Neural cell (in vitro differentiated cells): ENCODE measurements around the gene EFCAB12. TPM values are rescaled to one million over a fixed set of nuclear protein-coding genes. Genes with fewer than 3 reads are reported as not detected.

ENCODE experiments used
- H2AFZ ChIP-seq: fragments of 200-600, 300-800 bp; sonication (generic), shearing (Covaris generic); 2 replicates; pipeline ENCODE4 v1.6.0; 2014; ENCODE audit warnings: low read depth, mild to moderate bottlenecking, antibody characterized with exemption, low read length, moderate library complexity
- H3F3A ChIP-seq: fragments of 200-600 bp; shearing (Covaris generic); 2 replicates; pipeline ENCODE4 v1.6.1; 2016; ENCODE audit warnings: mild to moderate bottlenecking, moderate library complexity, mixed read lengths, antibody characterized with exemption, low read length; ENCODE audit not compliant: insufficient read depth, poor library complexity, severe bottlenecking
- H3K27ac ChIP-seq: fragments of 200-600, 300-800 bp; sonication (generic), shearing (Covaris generic); 2 replicates; pipeline ENCODE4 v1.5.1; 2014; ENCODE audit warnings: mild to moderate bottlenecking, low read length, moderate library complexity
- H3K27me3 ChIP-seq: fragments of 300-800, 200-600 bp; sonication (generic), shearing (Covaris generic); 2 replicates; pipeline ENCODE4 v1.6.0; 2014; ENCODE audit warnings: mild to moderate bottlenecking, low read depth, low read length, moderate library complexity; ENCODE audit not compliant: insufficient read depth
- H3K36me3 ChIP-seq: fragments of 300-800, 200-600 bp; sonication (generic), shearing (Covaris generic); 2 replicates; pipeline ENCODE4 v1.5.1; 2014; ENCODE audit warnings: mild to moderate bottlenecking, antibody characterized with exemption, low read length, moderate library complexity; ENCODE audit not compliant: insufficient read depth
- H3K4me2 ChIP-seq: fragments of 300-800, 200-600 bp; sonication (generic), shearing (Covaris generic); 2 replicates; pipeline ENCODE4 v1.6.0; 2014; ENCODE audit warnings: mild to moderate bottlenecking, low read length
- H3K4me3 ChIP-seq: fragments of 300-800, 200-600 bp; sonication (generic), shearing (Covaris generic); 2 replicates; pipeline ENCODE4 v1.5.1; 2014; ENCODE audit warnings: mild to moderate bottlenecking, low read length, moderate library complexity
- H3K79me2 ChIP-seq: fragments of 200-600 bp; shearing (Covaris generic); replicated peaks from 2 replicates; pipeline ENCODE4 v1.6.0; 2014; ENCODE audit warnings: mild to moderate bottlenecking, low read length, moderate library complexity; ENCODE audit not compliant: insufficient read depth
- H3K9ac ChIP-seq: fragments of 300-800, 200-600 bp; sonication (generic), shearing (Covaris generic); 2 replicates; pipeline ENCODE4 v1.6.1; 2016; ENCODE audit warnings: mild to moderate bottlenecking, low read length, mixed read lengths
- H3K9me2 ChIP-seq: fragments of 200-600 bp; shearing (Covaris generic); 2 replicates; pipeline ENCODE4 v1.6.1; 2016; ENCODE audit warnings: mild to moderate bottlenecking, low read length, mixed read lengths; ENCODE audit not compliant: insufficient read depth
- H3K9me3 ChIP-seq: fragments of 200-600, 300-800 bp; sonication (generic), shearing (Covaris generic); 2 replicates; pipeline ENCODE4 v1.6.1; 2016; ENCODE audit warnings: mild to moderate bottlenecking, mixed run types, low read length, moderate library complexity, mixed read lengths
- H4K20me1 ChIP-seq: fragments of 200-600 bp; shearing (Covaris generic); 2 replicates; pipeline ENCODE4 v1.6.1; 2016; ENCODE audit warnings: mild to moderate bottlenecking, mixed run types; ENCODE audit not compliant: insufficient read depth
- EP300 ChIP-seq: fragments of 450-650 bp; conservative IDR thresholded peaks from 2 replicates; pipeline ENCODE4 v1.6.1; 2014; ENCODE audit warnings: antibody characterized with exemption, mild to moderate bottlenecking, moderate library complexity; ENCODE audit not compliant: poor library complexity, severe bottlenecking
- EZH2 ChIP-seq: fragments of 200-600, 300-800 bp; shearing (Covaris generic), sonication (generic); IDR thresholded peaks from 2 replicates; pipeline ENCODE4 v1.6.1; 2014; ENCODE audit warnings: antibody characterized with exemption, low read length, borderline replicate concordance, mild to moderate bottlenecking; ENCODE audit not compliant: insufficient read depth, poor library complexity, severe bottlenecking
- MXI1 ChIP-seq: fragments of 450-650 bp; conservative IDR thresholded peaks from 2 replicates; pipeline ENCODE4 v1.6.1; 2014; ENCODE audit warnings: antibody characterized with exemption, mild to moderate bottlenecking; ENCODE audit not compliant: poor library complexity, severe bottlenecking
- POLR2AphosphoS5 ChIP-seq: IDR thresholded peaks from 2 replicates; pipeline ENCODE4 v1.6.1; 2012
- RAD21 ChIP-seq: fragments of 450-650 bp; conservative IDR thresholded peaks from 2 replicates; pipeline ENCODE4 v1.6.1; 2014; ENCODE audit warnings: antibody characterized with exemption, mild to moderate bottlenecking, moderate library complexity
- SMC3 ChIP-seq: fragments of 450-650 bp; conservative IDR thresholded peaks from 2 replicates; pipeline ENCODE4 v1.6.1; 2014; ENCODE audit warnings: antibody characterized with exemption, mild to moderate bottlenecking, moderate library complexity; ENCODE audit not compliant: poor library complexity
- TAF1 ChIP-seq: IDR thresholded peaks from 2 replicates; pipeline ENCODE4 v1.6.1; 2012; ENCODE audit warnings: low read depth
- polyA plus RNA-seq: library from polyadenylated mRNA; depleted of rRNA; stranded (reverse); fragments of >200 nt; gene quantifications from 2 replicates; pipeline ENCODE4 v1.2.3, GENCODE V29; 2014
- TF ChIP-seq, protein P1 (sequence below): fragments of 450-650 bp; IDR thresholded peaks from 2 replicates; pipeline ENCODE4 v1.5.1; 2014; ENCODE audit warnings: antibody characterized with exemption, mild to moderate bottlenecking, moderate library complexity; ENCODE audit not compliant: poor library complexity, severe bottlenecking
- TF ChIP-seq, protein P2 (sequence below): IDR thresholded peaks from 2 replicates; pipeline ENCODE4 v1.6.1; 2012; ENCODE audit warnings: borderline replicate concordance

Gene EFCAB12
- polyA plus RNA-seq, 1 donor from 2014 or later: 0.32 TPM

DNA sequence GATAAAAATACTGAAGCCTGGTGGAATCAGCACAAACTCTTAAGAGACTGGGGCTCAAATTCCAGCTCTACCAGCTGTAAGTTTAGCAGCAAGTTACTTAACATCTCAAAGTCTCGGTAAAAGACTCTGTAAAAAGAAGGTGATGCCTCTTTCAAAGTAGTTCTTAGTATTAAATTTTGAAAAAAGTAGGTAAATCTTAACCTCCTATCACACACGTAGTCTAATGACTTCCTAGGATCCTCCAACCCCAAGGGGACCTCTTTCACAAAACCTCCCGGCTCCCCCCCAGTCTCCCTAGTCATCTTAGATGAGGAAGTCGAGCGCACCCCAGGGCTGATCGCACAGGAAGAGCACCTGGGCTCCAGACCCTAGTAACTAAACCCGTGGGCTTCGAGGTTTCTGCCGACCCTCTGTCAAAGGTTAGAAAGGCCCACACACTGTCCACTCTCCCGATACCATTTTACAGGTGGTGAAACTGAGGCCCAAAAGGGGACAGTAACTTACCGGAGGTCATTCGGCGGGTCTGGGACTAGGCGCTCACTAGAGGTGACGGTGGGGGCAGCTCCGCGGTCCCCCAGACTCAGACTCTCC is 10.9 kb upstream of the EFCAB12 start:
- Histone ChIP-seq H3F3A (no peaks in the 10 kb centered on the region), H4K20me1 (no peaks in the 10 kb centered on the region), H3K27me3 (no peaks in the 10 kb centered on the region), H3K9ac (peak overlapping the region; percentile 77), H2AFZ (peak overlapping the region; percentile 89), H3K9me3 (no peaks in the 10 kb centered on the region), H3K79me2 (peaks cover 24% of the 10 kb centered on the region), H3K36me3 (peaks cover 4% of the 10 kb centered on the region), H3K4me2 (peak overlapping the region; percentile 74), H3K27ac (peak overlapping the region; percentile 62), H3K9me2 (no peaks in the 10 kb centered on the region), H3K4me3 (peak overlapping the region; percentile 88)
- TF ChIP-seq SMC3 (no peak), MXI1 (no peak), POLR2AphosphoS5 (no peak), TAF1 (no peak), EZH2 (no peak), RAD21 (no peak), EP300 (no peak)
- TF ChIP-seq, protein P1, sequence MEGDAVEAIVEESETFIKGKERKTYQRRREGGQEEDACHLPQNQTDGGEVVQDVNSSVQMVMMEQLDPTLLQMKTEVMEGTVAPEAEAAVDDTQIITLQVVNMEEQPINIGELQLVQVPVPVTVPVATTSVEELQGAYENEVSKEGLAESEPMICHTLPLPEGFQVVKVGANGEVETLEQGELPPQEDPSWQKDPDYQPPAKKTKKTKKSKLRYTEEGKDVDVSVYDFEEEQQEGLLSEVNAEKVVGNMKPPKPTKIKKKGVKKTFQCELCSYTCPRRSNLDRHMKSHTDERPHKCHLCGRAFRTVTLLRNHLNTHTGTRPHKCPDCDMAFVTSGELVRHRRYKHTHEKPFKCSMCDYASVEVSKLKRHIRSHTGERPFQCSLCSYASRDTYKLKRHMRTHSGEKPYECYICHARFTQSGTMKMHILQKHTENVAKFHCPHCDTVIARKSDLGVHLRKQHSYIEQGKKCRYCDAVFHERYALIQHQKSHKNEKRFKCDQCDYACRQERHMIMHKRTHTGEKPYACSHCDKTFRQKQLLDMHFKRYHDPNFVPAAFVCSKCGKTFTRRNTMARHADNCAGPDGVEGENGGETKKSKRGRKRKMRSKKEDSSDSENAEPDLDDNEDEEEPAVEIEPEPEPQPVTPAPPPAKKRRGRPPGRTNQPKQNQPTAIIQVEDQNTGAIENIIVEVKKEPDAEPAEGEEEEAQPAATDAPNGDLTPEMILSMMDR: no peak
- TF ChIP-seq, protein P2, sequence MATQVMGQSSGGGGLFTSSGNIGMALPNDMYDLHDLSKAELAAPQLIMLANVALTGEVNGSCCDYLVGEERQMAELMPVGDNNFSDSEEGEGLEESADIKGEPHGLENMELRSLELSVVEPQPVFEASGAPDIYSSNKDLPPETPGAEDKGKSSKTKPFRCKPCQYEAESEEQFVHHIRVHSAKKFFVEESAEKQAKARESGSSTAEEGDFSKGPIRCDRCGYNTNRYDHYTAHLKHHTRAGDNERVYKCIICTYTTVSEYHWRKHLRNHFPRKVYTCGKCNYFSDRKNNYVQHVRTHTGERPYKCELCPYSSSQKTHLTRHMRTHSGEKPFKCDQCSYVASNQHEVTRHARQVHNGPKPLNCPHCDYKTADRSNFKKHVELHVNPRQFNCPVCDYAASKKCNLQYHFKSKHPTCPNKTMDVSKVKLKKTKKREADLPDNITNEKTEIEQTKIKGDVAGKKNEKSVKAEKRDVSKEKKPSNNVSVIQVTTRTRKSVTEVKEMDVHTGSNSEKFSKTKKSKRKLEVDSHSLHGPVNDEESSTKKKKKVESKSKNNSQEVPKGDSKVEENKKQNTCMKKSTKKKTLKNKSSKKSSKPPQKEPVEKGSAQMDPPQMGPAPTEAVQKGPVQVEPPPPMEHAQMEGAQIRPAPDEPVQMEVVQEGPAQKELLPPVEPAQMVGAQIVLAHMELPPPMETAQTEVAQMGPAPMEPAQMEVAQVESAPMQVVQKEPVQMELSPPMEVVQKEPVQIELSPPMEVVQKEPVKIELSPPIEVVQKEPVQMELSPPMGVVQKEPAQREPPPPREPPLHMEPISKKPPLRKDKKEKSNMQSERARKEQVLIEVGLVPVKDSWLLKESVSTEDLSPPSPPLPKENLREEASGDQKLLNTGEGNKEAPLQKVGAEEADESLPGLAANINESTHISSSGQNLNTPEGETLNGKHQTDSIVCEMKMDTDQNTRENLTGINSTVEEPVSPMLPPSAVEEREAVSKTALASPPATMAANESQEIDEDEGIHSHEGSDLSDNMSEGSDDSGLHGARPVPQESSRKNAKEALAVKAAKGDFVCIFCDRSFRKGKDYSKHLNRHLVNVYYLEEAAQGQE: no peak

- Histone ChIP-seq H3K36me3 (peaks cover 4% of the 10 kb centered on the region), H3K9me3 (no peaks in the 10 kb centered on the region), H3K9me2 (no peaks in the 10 kb centered on the region), H3K4me2 (no peak overlapping the region), H3K27me3 (no peaks in the 10 kb centered on the region), H4K20me1 (no peaks in the 10 kb centered on the region), H3F3A (no peaks in the 10 kb centered on the region), H3K9ac (no peak overlapping the region), H2AFZ (no peak overlapping the region), H3K79me2 (peaks cover 14% of the 10 kb centered on the region), H3K4me3 (peak overlapping the region; percentile 27), H3K27ac (no peak overlapping the region)
- TF ChIP-seq EZH2 (no peak), TAF1 (no peak), MXI1 (no peak), EP300 (no peak)
Measured at GRCh38 chr3:129435367-129435766, 6.9 kb upstream of the EFCAB12 start.

DNA sequence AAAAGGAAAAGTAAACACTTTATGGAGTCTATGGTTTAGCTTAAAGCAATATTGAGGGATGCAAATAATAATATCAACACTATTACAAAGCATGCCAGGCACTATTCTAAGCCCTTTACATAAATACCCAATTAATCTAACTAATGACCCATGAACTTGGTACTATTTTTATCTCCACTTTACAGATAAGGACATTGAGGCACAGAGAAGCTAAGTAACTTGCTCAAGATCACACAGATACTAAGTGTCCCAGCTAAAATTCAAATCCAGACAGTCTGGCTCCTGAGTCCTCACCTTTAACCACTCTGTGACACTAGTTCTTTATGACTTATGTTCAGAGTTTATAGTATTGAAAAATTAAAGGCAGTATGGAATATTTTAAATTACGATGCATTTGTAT is 5.7 kb upstream of the EFCAB12 start:
- H3K9me2 ChIP-seq: no peaks in the 10 kb centered on the region
- H3K9ac ChIP-seq: no peak overlapping the region
- H3K27me3 ChIP-seq: no peaks in the 10 kb centered on the region
- H3K9me3 ChIP-seq: no peaks in the 10 kb centered on the region
- H3K4me2 ChIP-seq: no peak overlapping the region
- no peaks in the 10 kb centered on the region for H4K20me1 ChIP-seq
- no peak overlapping the region for H3K27ac ChIP-seq
- peaks cover 4% of the 10 kb centered on the region for H3K36me3 ChIP-seq
- H3F3A ChIP-seq: no peaks in the 10 kb centered on the region
- peaks cover 8% of the 10 kb centered on the region for H3K79me2 ChIP-seq
- H2AFZ ChIP-seq: no peak overlapping the region
- TF ChIP-seq EP300: no peak
- TF ChIP-seq EZH2: no peak
- no peak for TF ChIP-seq TAF1
- TF ChIP-seq RAD21: no peak
- TF ChIP-seq, protein P1: no peak
- TF ChIP-seq MXI1: no peak
- TF ChIP-seq SMC3: no peak
- TF ChIP-seq, protein P2: no peak
- no peak for TF ChIP-seq POLR2AphosphoS5
- no peak overlapping the region for H3K4me3 ChIP-seq
